H9 (cell line): ENCODE measurements around the gene LRMDA. TPM values are rescaled to one million over a fixed set of nuclear protein-coding genes. Genes with fewer than 3 reads are reported as not detected.

Source experiments
- DNase-seq: peaks from one replicate; pipeline ENCODE4 v3.0.0-alpha.2; 2017
- H2AFZ ChIP-seq: one replicate; pipeline ENCODE4 v1.6.1; 2013; ENCODE audit warnings: mild to moderate bottlenecking, low read length, control low read depth, moderate library complexity
- H2AK5ac ChIP-seq: 2 replicates; pipeline ENCODE4 v1.6.1; 2013; ENCODE audit warnings: low read length, control low read depth, mixed read lengths; ENCODE audit not compliant: insufficient read length
- H2BK120ac ChIP-seq: one replicate; pipeline ENCODE4 v1.6.1; 2013; ENCODE audit warnings: low read depth, mild to moderate bottlenecking, low read length, control low read depth, inconsistent platforms; ENCODE audit not compliant: poor library complexity, severe bottlenecking
- H2BK12ac ChIP-seq: 2 replicates; pipeline ENCODE4 v1.6.1; 2013; ENCODE audit warnings: low read length, control low read depth, mixed read lengths, low read depth; ENCODE audit not compliant: insufficient read length
- H2BK15ac ChIP-seq: 2 replicates; pipeline ENCODE4 v1.6.1; 2013; ENCODE audit warnings: low read depth, low read length, control low read depth
- H2BK20ac ChIP-seq: one replicate; pipeline ENCODE4 v1.6.1; 2013; ENCODE audit warnings: low read depth, mild to moderate bottlenecking, low read length, control low read depth, inconsistent platforms; ENCODE audit not compliant: poor library complexity, severe bottlenecking
- H2BK5ac ChIP-seq: 2 replicates; pipeline ENCODE4 v1.6.1; 2013; ENCODE audit warnings: low read length, control low read depth, mixed read lengths; ENCODE audit not compliant: insufficient read length
- H3K14ac ChIP-seq: 2 replicates; pipeline ENCODE4 v1.6.1; 2013; ENCODE audit warnings: low read length, control low read depth; ENCODE audit not compliant: insufficient read depth
- H3K18ac ChIP-seq: 2 replicates; pipeline ENCODE4 v1.6.1; 2013; ENCODE audit warnings: low read depth, mild to moderate bottlenecking, mixed read lengths, low read length, control low read depth; ENCODE audit not compliant: insufficient read length
- H3K23ac ChIP-seq: 2 replicates; pipeline ENCODE4 v1.6.1; 2013; ENCODE audit warnings: low read length, control low read depth, mixed read lengths, low read depth; ENCODE audit not compliant: insufficient read length
- H3K23me2 ChIP-seq: 2 replicates; pipeline ENCODE4 v1.6.1; 2013; ENCODE audit warnings: low read depth, mild to moderate bottlenecking, mixed read lengths, low read length, control low read depth; ENCODE audit not compliant: insufficient read length, poor library complexity, severe bottlenecking
- H3K27ac ChIP-seq: 2 replicates; pipeline ENCODE4 v1.5.1; 2013; ENCODE audit warnings: low read length, control low read depth, mixed read lengths, low read depth; ENCODE audit not compliant: insufficient read length
- H3K27me3 ChIP-seq: 2 replicates; pipeline ENCODE4 v1.6.1; 2013; ENCODE audit warnings: low read length, control low read depth, inconsistent platforms; ENCODE audit not compliant: insufficient read depth
- H3K4ac ChIP-seq: 2 replicates; pipeline ENCODE4 v1.6.1; 2013; ENCODE audit warnings: low read depth, mild to moderate bottlenecking, control low read depth, inconsistent platforms, low read length, moderate library complexity
- H3K4me1 ChIP-seq: 2 replicates; pipeline ENCODE4 v1.6.1; 2013; ENCODE audit warnings: low read length, control low read depth, inconsistent platforms; ENCODE audit not compliant: insufficient read depth
- H3K4me2 ChIP-seq: 2 replicates; pipeline ENCODE4 v1.6.1; 2013; ENCODE audit warnings: low read length, control low read depth, mixed read lengths; ENCODE audit not compliant: insufficient read length, insufficient read depth
- H3K56ac ChIP-seq: 2 replicates; pipeline ENCODE4 v1.6.1; 2013; ENCODE audit warnings: low read depth, mild to moderate bottlenecking, mixed read lengths, low read length, control low read depth; ENCODE audit not compliant: insufficient read length
- H3K79me1 ChIP-seq: 2 replicates; pipeline ENCODE4 v1.6.1; 2013; ENCODE audit warnings: low read depth, mild to moderate bottlenecking, moderate library complexity, low read length, control low read depth, inconsistent platforms; ENCODE audit not compliant: insufficient read depth, poor library complexity, severe bottlenecking
- H3K79me2 ChIP-seq: 2 replicates; pipeline ENCODE4 v1.6.1; 2013; ENCODE audit warnings: low read length, control low read depth, inconsistent platforms; ENCODE audit not compliant: insufficient read depth
- H3K9ac ChIP-seq: 2 replicates; pipeline ENCODE4 v1.6.1; 2013; ENCODE audit warnings: low read length, control low read depth, mixed read lengths; ENCODE audit not compliant: insufficient read length; ENCODE audit errors: extremely low read depth
- H3K9me3 ChIP-seq: one replicate; pipeline ENCODE4 v1.6.1; 2013; ENCODE audit warnings: low read depth, low read length, inconsistent platforms; ENCODE audit not compliant: control insufficient read depth
- H3T11ph ChIP-seq: one replicate; pipeline ENCODE4 v1.6.1; 2013; ENCODE audit warnings: mild to moderate bottlenecking, low read length, control low read depth, inconsistent platforms
- H4K20me1 ChIP-seq: one replicate; pipeline ENCODE4 v1.6.1; 2013; ENCODE audit not compliant: control insufficient read depth, insufficient read length, insufficient read depth
- H4K5ac ChIP-seq: 2 replicates; pipeline ENCODE4 v1.6.1; 2013; ENCODE audit warnings: low read depth, mild to moderate bottlenecking, mixed read lengths, low read length, control low read depth; ENCODE audit not compliant: insufficient read length
- H4K8ac ChIP-seq: replicated peaks from 2 replicates; pipeline ENCODE4 v1.6.1; 2013; ENCODE audit warnings: low read length, control low read depth, mixed read lengths, low read depth; ENCODE audit not compliant: insufficient read length
- H4K91ac ChIP-seq: 2 replicates; pipeline ENCODE4 v1.6.1; 2013; ENCODE audit warnings: low read depth, mild to moderate bottlenecking, moderate library complexity, mixed read lengths, low read length, control low read depth; ENCODE audit not compliant: insufficient read length
- H3K27ac Mint-ChIP-seq, 3 experiments: 2 replicates in 2 of 3; 3 replicates in 1 of 3; pipeline ENCODE4 v1.8.0; 2020 to 2021; ENCODE audit warnings: mixed read lengths in 3 of 3, mild to moderate bottlenecking in 1 of 3, moderate library complexity in 1 of 3
- H3K27me3 Mint-ChIP-seq: 2 replicates; pipeline ENCODE4 v1.8.0; 2021; ENCODE audit warnings: low read depth, mild to moderate bottlenecking, moderate library complexity, mixed read lengths
- H3K36me3 Mint-ChIP-seq, 3 experiments: 2 replicates in 2 of 3; 3 replicates in 1 of 3; pipeline ENCODE4 v1.8.0; 2020 to 2021; ENCODE audit warnings: low read depth in 3 of 3, mixed read lengths in 3 of 3; ENCODE audit not compliant: insufficient read depth in 1 of 3
- H3K4me1 Mint-ChIP-seq, 2 experiments: 2 replicates each; pipeline ENCODE4 v1.8.0; 2020; ENCODE audit warnings: mixed read lengths in 2 of 2
- H3K4me3 Mint-ChIP-seq, 2 experiments: 2 replicates in 1 of 2; 3 replicates in 1 of 2; pipeline ENCODE4 v1.8.0; 2020 to 2021; ENCODE audit warnings: mild to moderate bottlenecking in 2 of 2, mixed read lengths in 2 of 2, moderate library complexity in 1 of 2
- H3K9me3 Mint-ChIP-seq, 2 experiments: 2 replicates in 1 of 2; 3 replicates in 1 of 2; pipeline ENCODE4 v1.8.0; 2020; ENCODE audit warnings: mild to moderate bottlenecking in 2 of 2, mixed read lengths in 2 of 2, moderate library complexity in 1 of 2
- CTCF ChIP-seq: fragments of 200-600 bp; sonication (generic); conservative IDR thresholded peaks from 3 replicates; pipeline ENCODE4 v1.8.0; 2021; ENCODE audit warnings: antibody characterized with exemption, mild to moderate bottlenecking
- WGBS: extraction: QIAGEN DNeasy Blood & Tissue Kit; methylation state at CpG from one replicate; pipeline ENCODE4 v1.1.7; 2013; ENCODE audit warnings: missing lambda C conversion rate, low lambda C conversion rate, mixed read lengths; ENCODE audit not compliant: insufficient read length; ENCODE audit errors: extremely low coverage; 5-methylcytosine and 5-hydroxymethylcytosine counted together
- total RNA-seq: library from RNA; stranded (reverse); gene quantifications from 2 replicates; pipeline ENCODE4 v1.2.1, GENCODE V29; 2021

LRMDA gene
- total RNA-seq, 1 experiment from 2014 or later, result 1.8 TPM

- DNase-seq, result no peak
- no peaks in the 10 kb centered on the region for H4K20me1 ChIP-seq
- no peaks in the 10 kb centered on the region for H3K9me3 Mint-ChIP-seq
Observed at GRCh38 chr10:75880031-75880775, 448.8 kb downstream of the LRMDA start.

More at GRCh38 chr10:75880031-75880775, 448.8 kb downstream of the LRMDA start:
- Histone ChIP-seq H3K14ac (no peak overlapping the region), H2BK12ac (no peak overlapping the region), H3K4me1 (peaks cover 2% of the 10 kb centered on the region; the same call in 1 of the 2 replicates), H2AK5ac (no peak overlapping the region), H3K79me1 (no peaks in the 10 kb centered on the region), H4K5ac (no peak overlapping the region), H3K79me2 (no peaks in the 10 kb centered on the region), H3K27me3 (no peaks in the 10 kb centered on the region), H2BK120ac (no peak overlapping the region), H4K8ac (no peak overlapping the region), H2BK5ac (no peak overlapping the region), H3K18ac (no peak overlapping the region), H3K4me2 (no peak overlapping the region), H4K91ac (no peak overlapping the region), H2BK20ac (no peak overlapping the region), H3K27ac (no peak overlapping the region), H2BK15ac (no peak overlapping the region), H3K9me3 (no peaks in the 10 kb centered on the region), H3K9ac (no peak overlapping the region), H3K4ac (no peak overlapping the region), H3K56ac (no peak overlapping the region), H2AFZ (no peak overlapping the region), H3K23ac (no peak overlapping the region), H3T11ph (no peak overlapping the region), H3K23me2 (no peaks in the 10 kb centered on the region)
- no peak for TF ChIP-seq CTCF
- Mint-ChIP-seq H3K4me1 (peaks cover 8 to 9% of the 10 kb centered on the region in 2 experiments), H3K27ac (no peak overlapping the region; a peak in 1 of 7 replicates), H3K36me3 (no peaks in the 10 kb centered on the region), H3K4me3 (no peak overlapping the region), H3K27me3 (peaks cover 10% of the 10 kb centered on the region)
- no CpG with 5 or more reads among the region's 4 CpGs for WGBS
